Measurements from ENCODE around the gene USP4. TPM values are rescaled to one million over a fixed set of nuclear protein-coding genes. Genes with fewer than 3 reads are reported as not detected.

USP4 gene
- total RNA-seq, 4 donors from 2014 or later = 31.0 to 67.3 (median 36.5) TPM

Small RNA genes within 50 kb of the gene (small RNA-seq; reads per million reads assigned to genes)
- gene AC121247.2 (not detected), gene MIR4271 (not detected), gene RF00019 (0.49 reads per million)

Other genes starting within 250 kb of the USP4 start
- gene QRICH1, start 246.0 kb downstream of the USP4 start, total RNA-seq = 10 to 100 TPM; 47.9 to 90.7 (median 76.5) TPM
- gene QARS1, start 235.3 kb downstream of the USP4 start, total RNA-seq = 100 to 1,000 TPM; 198 to 233 (median 211) TPM
- gene USP19, start 219.2 kb downstream of the USP4 start, total RNA-seq = 10 to 100 TPM; 26.4 to 73.8 (median 52.3) TPM
- gene LAMB2, start 207.0 kb downstream of the USP4 start, total RNA-seq = 100 to 1,000 TPM; 411 to 623 (median 527) TPM
- 10 to 100 TPM; 18.3 to 28.3 (median 25.1) TPM for gene CCDC71, start 173.7 kb downstream of the USP4 start, total RNA-seq
- gene KLHDC8B, start 168.5 kb downstream of the USP4 start, total RNA-seq = 100 to 1,000 TPM in 1 of 4 donors, 10 to 100 TPM in 3; 28.4 to 166 (median 64.0) TPM
- gene C3orf62, start 62.8 kb downstream of the USP4 start, total RNA-seq = 10 to 100 TPM in 2 of 4 donors, 1 to 10 TPM in 2; 3.6 to 27.3 (median 6.9) TPM
- gene GPX1, start 18.3 kb upstream of the USP4 start, total RNA-seq = 100 to 1,000 TPM; 386 to 887 (median 696) TPM
- 100 to 1,000 TPM; 534 to 619 (median 593) TPM for gene RHOA, start 71.9 kb upstream of the USP4 start, total RNA-seq
- 10 to 100 TPM; 18.1 to 25.8 (median 18.1) TPM for gene TCTA, start 72.4 kb upstream of the USP4 start, total RNA-seq
- 1 to 10 TPM; 1.4 to 8.3 (median 1.9) TPM for gene AMT, start 82.4 kb upstream of the USP4 start, total RNA-seq
- gene NICN1, start 89.3 kb upstream of the USP4 start, total RNA-seq = 1 to 10 TPM; 1.9 to 5.3 (median 4.7) TPM
- gene DAG1, start 130.2 kb upstream of the USP4 start, total RNA-seq = 10 to 100 TPM; 31.3 to 48.4 (median 39.0) TPM
- under 1 TPM in 3 of 4 donors, not detected in 1; under 0.01 to 0.38 (median 0.16) TPM for gene BSN, start 214.4 kb upstream of the USP4 start, total RNA-seq